Fibroblast of the conjunctiva (primary cell): Measurements from ENCODE around the gene CBLB.
"Not testable (repeated sequence)": the region's sequence is repeated elsewhere in the genome, so short reads cannot be mapped to it uniquely, and the experiment has no call there.

ENCODE experiments used
- DNase-seq: peaks from one replicate; pipeline ENCODE4 v3.0.0-alpha.2; 2010; ENCODE audit warnings: low read depth

The CBLB gene

DNA sequence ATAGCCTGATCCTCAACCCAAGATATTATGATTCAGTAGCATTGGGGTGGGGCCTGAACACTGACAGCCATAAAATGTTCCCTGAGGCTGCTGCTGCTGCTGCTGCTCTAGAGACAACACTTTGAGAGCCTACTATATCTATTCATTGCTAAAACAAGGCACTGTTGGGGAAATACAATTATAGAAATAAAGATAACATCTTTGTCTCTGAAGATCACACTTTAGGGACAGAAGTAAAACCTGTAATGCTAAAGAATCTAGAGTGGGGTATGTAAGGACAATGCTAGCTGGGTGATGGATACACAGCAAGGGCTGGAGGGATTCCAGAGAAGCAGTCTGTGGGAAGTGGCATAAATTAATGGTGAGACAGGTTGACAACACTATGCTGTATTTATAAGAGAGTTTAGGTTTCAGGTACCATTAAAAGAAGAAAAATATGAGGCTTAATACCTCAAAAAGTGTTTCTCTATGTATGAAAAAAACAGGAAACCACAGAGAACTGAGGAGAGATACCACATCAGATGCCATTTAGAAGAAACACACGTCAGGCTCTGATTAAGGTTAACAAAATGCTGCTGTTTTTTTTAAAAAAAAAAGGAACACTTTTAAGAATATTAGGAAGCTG, 115.9 kb downstream of the CBLB start:
- DNase-seq, result no peak

- DNase-seq, result peak; percentile 14
These were observed 121.1 kb downstream of the CBLB start for GRCh38 chr3:105747696-105748095.

- DNase-seq, result peak; percentile 69
These were observed 121.7 kb downstream of the CBLB start for GRCh38 chr3:105747060-105747541.

DNA sequence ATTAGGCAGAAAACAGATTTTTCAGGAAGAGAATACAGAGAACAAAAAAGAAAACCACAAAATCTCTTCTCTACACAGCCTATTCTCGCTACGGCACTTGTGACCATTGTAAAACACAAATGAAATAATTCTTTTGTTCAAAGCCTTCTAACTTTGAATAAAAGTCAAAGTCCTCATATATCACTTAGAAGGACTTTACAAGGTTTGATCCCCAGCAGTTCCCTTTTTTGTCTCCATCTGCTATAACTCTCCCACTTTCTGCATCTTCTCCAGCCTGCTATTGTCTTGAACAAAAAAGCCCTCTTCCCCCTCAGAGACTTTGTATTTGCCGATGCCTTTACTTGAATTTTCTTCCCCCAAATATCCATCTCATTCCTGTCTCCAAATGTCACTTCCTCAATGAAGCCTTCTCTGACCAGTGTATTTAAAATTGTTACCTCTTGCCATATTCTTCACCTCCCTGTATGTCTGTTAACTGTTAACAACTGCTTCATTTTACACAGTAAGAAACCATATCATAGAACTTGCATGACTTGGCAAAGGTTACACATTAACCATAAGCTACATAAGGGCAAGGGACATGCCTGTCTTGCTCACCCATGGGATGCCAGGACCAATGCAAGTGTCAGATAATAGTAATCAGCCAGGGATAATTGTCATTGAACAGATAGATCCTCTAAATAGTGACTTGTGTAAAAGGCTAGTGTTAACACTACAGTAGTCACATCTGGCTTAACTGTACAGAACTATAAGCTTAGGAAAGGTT, 122.4 kb downstream of the CBLB start:
- DNase-seq, result no peak

- DNase-seq, result no peak
These were observed 123.8 kb downstream of the CBLB start for GRCh38 chr3:105745046-105745445.

- no peak for DNase-seq
These were observed 124.6 kb downstream of the CBLB start for GRCh38 chr3:105744202-105744601.

GRCh38 chr3:105733356-105733755, 135.5 kb downstream of the CBLB start:
- no peak for DNase-seq

- no peak for DNase-seq
These were observed 137.1 kb downstream of the CBLB start for GRCh38 chr3:105731686-105732085.

DNA sequence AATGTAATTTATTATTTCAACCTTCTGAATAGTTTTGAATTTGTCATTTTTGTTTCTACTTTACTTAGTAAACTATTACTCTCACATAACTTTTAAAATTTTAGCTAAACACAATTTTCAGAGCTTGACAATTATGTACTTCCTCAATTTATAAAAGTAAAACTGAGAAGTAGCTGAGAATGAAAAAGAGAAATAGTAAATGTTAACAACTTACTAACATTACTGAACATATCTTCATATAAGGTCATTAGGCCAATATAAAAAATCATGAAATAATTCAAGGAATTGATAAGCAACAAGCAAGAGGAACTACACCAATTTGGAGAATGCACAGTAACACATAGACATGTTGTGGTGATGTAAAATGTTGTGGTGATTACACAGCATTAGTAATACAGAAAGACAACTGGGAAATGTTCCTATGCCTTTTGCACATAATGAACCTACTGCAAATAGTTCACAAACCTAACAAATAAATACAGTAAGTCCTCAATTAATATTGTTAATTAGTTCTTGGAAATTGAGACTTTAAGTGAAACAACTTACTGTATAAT, 137.9 kb downstream of the CBLB start:
- no peak for DNase-seq

GRCh38 chr3:105729667-105730066, 139.1 kb downstream of the CBLB start:
- peak; percentile 28 for DNase-seq

- no peak for DNase-seq
These were observed 140.0 kb downstream of the CBLB start for GRCh38 chr3:105728771-105729312.

GRCh38 chr3:105727036-105727435, 141.8 kb downstream of the CBLB start:
- not testable (repeated sequence) for DNase-seq

DNA sequence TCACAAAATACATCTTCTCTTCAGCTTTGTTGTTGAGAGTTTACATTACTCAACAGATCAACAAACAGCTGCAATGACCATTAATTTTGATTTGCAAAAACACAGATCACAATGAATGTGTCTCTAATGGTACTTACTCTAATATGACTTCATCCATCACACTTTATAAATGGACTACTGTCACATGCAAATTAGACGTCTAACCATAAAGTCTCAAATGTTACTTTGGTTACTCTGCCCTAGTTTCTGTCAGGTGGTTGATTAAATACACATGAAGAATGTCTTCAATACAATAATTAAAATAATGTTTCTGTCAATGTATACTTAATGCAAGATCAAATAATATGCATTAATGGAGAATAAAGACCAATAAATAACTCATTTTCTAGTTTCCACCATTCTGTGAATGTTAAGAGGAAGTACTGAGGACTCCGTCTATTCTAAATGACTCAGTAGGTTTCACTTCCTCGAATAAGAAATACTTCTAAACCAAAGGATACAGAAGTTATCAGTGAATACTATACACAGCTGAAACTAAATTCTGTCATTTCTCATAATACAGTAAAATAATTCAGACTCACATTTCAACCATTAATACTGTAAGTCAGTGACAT, 145.8 kb downstream of the CBLB start:
- no peak for DNase-seq

GRCh38 chr3:105719791-105720190, 149.0 kb downstream of the CBLB start:
- no peak for DNase-seq

DNA sequence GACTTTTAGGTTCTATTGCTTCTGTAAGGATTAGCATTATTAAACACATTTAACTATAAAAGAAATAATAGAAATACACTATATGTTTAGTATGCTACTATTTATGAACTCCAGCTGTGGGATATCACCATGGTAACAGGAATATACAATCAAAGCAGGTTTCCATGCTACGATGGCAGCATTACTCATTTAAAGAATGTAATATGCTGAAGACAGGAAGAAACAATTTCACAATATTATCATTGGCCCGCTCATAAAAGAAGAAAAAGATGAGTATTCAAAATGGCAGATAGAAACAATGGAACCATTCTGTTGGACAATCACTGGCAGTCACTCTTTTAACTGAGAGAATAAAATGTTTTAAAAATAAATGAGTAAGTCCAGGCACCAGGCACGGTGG, 153.4 kb downstream of the CBLB start:
- peak; percentile 68 for DNase-seq

GRCh38 chr3:105714453-105714852, 154.4 kb downstream of the CBLB start:
- no peak for DNase-seq

- no peak for DNase-seq
These were observed 159.8 kb downstream of the CBLB start for GRCh38 chr3:105708980-105709379.

DNA sequence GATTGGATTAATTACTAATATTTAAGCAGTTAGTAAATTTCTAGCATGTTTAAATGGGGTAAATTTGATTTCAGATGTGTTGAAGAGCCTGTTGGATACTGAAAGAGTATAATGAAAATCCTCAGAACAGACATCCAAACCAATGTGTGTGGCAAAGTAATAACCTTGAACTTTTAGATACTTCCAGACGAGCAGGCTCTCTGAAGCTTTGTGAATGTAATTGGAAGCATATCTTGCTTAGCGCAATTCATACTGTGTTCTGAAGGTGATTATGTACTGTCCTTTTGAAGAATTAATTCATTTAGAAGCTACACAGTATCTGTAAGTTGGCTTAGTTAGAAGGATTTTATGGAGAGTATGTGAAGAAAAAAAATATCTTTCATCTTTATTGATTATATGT, 161.8 kb downstream of the CBLB start:
- DNase-seq, result no peak

- no peak for DNase-seq
These were observed 163.9 kb downstream of the CBLB start for GRCh38 chr3:105704726-105705410.

- DNase-seq, result no peak
These were observed 168.2 kb downstream of the CBLB start for GRCh38 chr3:105700575-105700974.

- no peak for DNase-seq
These were observed 177.2 kb downstream of the CBLB start for GRCh38 chr3:105691633-105692032.

GRCh38 chr3:105691053-105691452, 177.8 kb downstream of the CBLB start:
- no peak for DNase-seq
